K562 (cell line): ENCODE data around the gene SLC25A51. TPM values are rescaled to one million over a fixed set of nuclear protein-coding genes. Genes with fewer than 3 reads are reported as not detected.
A peak's percentile ranks its signal among the peaks of the same experiment; 100 is the strongest.

Source experiments
- ATAC-seq: fragments of 200-7000 bp; cut with Tn5 transposase; 3 replicates; pipeline ENCODE4 v1.9.1; 2020; ENCODE audit warnings: moderate library complexity
- BruUV-seq: library from RNA; stranded (reverse); fragments of 400-500 nt; replicated peaks from 2 replicates; lab custom pipeline; 2021; lab: Mats Ljungman, UMichigan
- CTCF ChIA-PET: fragments of 300-600 bp; formaldehyde crosslinking; extraction: SDS; loops from one replicate; lab custom pipeline; 2021; ENCODE audit warnings: low intra/inter-chr PET ratio; lab: Yijun Ruan, JAX
- POLR2A ChIA-PET: fragments of 300-600, 350-650 bp; sonication (Branson Sonifier 250); formaldehyde crosslinking; extraction: SDS; loops from one replicate; lab custom pipeline; 2021; ENCODE audit warnings: antibody characterized with exemption, inconsistent platforms; lab: Yijun Ruan, JAX
- DNase-seq, 4 experiments: peaks; one replicate each; pipeline versions ENCODE4 v3.0.0 to v3.0.0-alpha.2; 2011 to 2018; ENCODE audit warnings: low spot score in 3 of 4, mixed read lengths in 3 of 4; ENCODE audit errors: extremely low read depth in 1 of 4
- FAIRE-seq: peaks from 2 replicates; lab custom pipeline; 2011; peaks lifted over from hg19 to GRCh38; lab: Jason Lieb, UNC
- H2AFZ ChIP-seq: 2 replicates; pipeline ENCODE4 v1.6.0; 2011; ENCODE audit warnings: low read depth, low read length, control low read depth, inconsistent platforms
- H3K27ac ChIP-seq: fragments of 200-600 bp; 3 replicates; pipeline ENCODE4 v1.8.0; 2011; ENCODE audit warnings: low read depth, mild to moderate bottlenecking, control low read depth, inconsistent platforms, low read length, moderate library complexity, mixed read lengths; ENCODE audit errors: extremely low read depth
- H3K27me3 ChIP-seq, 2 experiments: fragments of 300-600 bp in 1 of 2; 2 replicates in 1 of 2; 3 replicates in 1 of 2; pipeline versions ENCODE4 v1.6.0 to v1.8.0; 2011; ENCODE audit warnings: inconsistent platforms in 2 of 2, low read length in 2 of 2, mild to moderate bottlenecking in 1 of 2, mixed read lengths in 1 of 2, moderate library complexity in 1 of 2; ENCODE audit not compliant: control insufficient read depth in 2 of 2, insufficient read depth in 2 of 2
- H3K36me3 ChIP-seq: fragments of 300-600 bp; 3 replicates; pipeline ENCODE4 v1.8.0; 2011; ENCODE audit warnings: mild to moderate bottlenecking, low read length, inconsistent platforms; ENCODE audit not compliant: control insufficient read depth, insufficient read depth
- H3K4me1 ChIP-seq, 2 experiments: fragments of 200-600 bp in 1 of 2; replicated peaks in 1 of 2; 2 replicates in 1 of 2; 3 replicates in 1 of 2; pipeline versions ENCODE4 v1.5.1 to v1.8.0; 2011; ENCODE audit warnings: inconsistent platforms in 2 of 2, low read length in 2 of 2, mild to moderate bottlenecking in 1 of 2, mixed read lengths in 1 of 2, moderate library complexity in 1 of 2; ENCODE audit not compliant: control insufficient read depth in 2 of 2, insufficient read depth in 2 of 2
- H3K4me2 ChIP-seq: 2 replicates; pipeline ENCODE4 v1.6.1; 2011; ENCODE audit warnings: low read length, control low read depth, inconsistent platforms, mixed read lengths; ENCODE audit not compliant: insufficient read depth
- H3K4me3 ChIP-seq: fragments of 200-600 bp; sonication (generic), shearing (Covaris generic); 2 replicates; pipeline ENCODE4 v1.5.1; 2016; ENCODE audit warnings: control low read depth, inconsistent platforms
- H3K79me2 ChIP-seq: fragments of 200-600 bp; 3 replicates; pipeline ENCODE4 v1.8.0; 2011; ENCODE audit warnings: low read length, inconsistent platforms; ENCODE audit not compliant: control insufficient read depth, insufficient read depth
- H3K9ac ChIP-seq, 2 experiments: 2 replicates each; pipeline versions ENCODE4 v1.6.0 to v1.6.1; 2011; ENCODE audit warnings: low read depth in 2 of 2, low read length in 2 of 2, control low read depth in 1 of 2, inconsistent platforms in 1 of 2, mild to moderate bottlenecking in 1 of 2, mixed read lengths in 1 of 2; ENCODE audit not compliant: insufficient read depth in 1 of 2
- H3K9me1 ChIP-seq: one replicate; pipeline ENCODE4 v1.6.0; 2011; ENCODE audit warnings: inconsistent platforms, mild to moderate bottlenecking, low read length, moderate library complexity; ENCODE audit not compliant: control insufficient read depth, insufficient read depth
- H3K9me3 ChIP-seq: replicated peaks from 2 replicates; pipeline ENCODE4 v1.5.1; 2011; ENCODE audit warnings: low read depth, low read length, inconsistent platforms; ENCODE audit not compliant: control insufficient read depth, insufficient read depth
- H4K20me1 ChIP-seq: replicated peaks from 2 replicates; pipeline ENCODE4 v1.6.1; 2011; ENCODE audit warnings: low read length, inconsistent platforms, mixed read lengths; ENCODE audit not compliant: control insufficient read depth, insufficient read depth
- ATF7 ChIP-seq: fragments of 450-650 bp; IDR thresholded peaks from 2 replicates; pipeline ENCODE4 v1.7.1; 2014; ENCODE audit warnings: mild to moderate bottlenecking, moderate library complexity
- HDAC2 ChIP-seq: fragments of 450-650 bp; IDR thresholded peaks from 2 replicates; pipeline ENCODE4 v1.6.1; 2016; ENCODE audit warnings: mild to moderate bottlenecking
- RAD51 ChIP-seq: fragments of 450-650 bp; IDR thresholded peaks from 2 replicates; pipeline ENCODE4 v1.7.1; 2016; ENCODE audit warnings: low read depth, mild to moderate bottlenecking, borderline replicate concordance
- WGBS: fragments of 100-300 bp; shearing (Covaris generic); methylation state at CpG from one replicate; pipeline ENCODE4 v1.1.6; 2016; ENCODE audit warnings: low coverage, mixed read lengths; ENCODE audit not compliant: insufficient coverage; ENCODE audit errors: missing lambda C conversion rate; 5-methylcytosine and 5-hydroxymethylcytosine counted together
- in situ Hi-C: fragments of 300-500 bp; cut with MboI; formaldehyde crosslinking; loops from 4 replicates; pipeline ENCODE4 v1.15.0; 2018; ENCODE audit warnings: inconsistent platforms, mixed read lengths
- intact Hi-C: fragments of 100-400 bp; cut with micrococcal nuclease; formaldehyde crosslinking; loops from 2 replicates; pipeline ENCODE4 v1.14.2; 2022
- polyA plus RNA-seq, 8 experiments: library from polyadenylated mRNA; depleted of rRNA in 4 of 8; stranded (reverse) in 5 of 8; unstranded in 3 of 8; fragments of >200 nt; fragmentation: Nextera tagmentation in 2 of 8; fragmentation: Illumina TruSeq in 1 of 8; extraction: Ambion mirVana in 2 of 8; extraction: Trizol in 1 of 8; gene quantifications; 2 replicates each; pipeline versions ENCODE4 v1.2.1 to v1.2.3, GENCODE V29; 2011 to 2014; ENCODE audit warnings: inconsistent platforms in 1 of 8, missing spikeins in 1 of 8
- total RNA-seq, 7 experiments: library from RNA; depleted of rRNA in 6 of 7; stranded (reverse); fragments of >200 nt in 6 of 7; fragmentation: Illumina TruSeq in 2 of 7; extraction: Trizol in 2 of 7; gene quantifications; 2 replicates each; pipeline versions ENCODE4 v1.2.1 to v1.2.3, GENCODE V29; 2011 to 2021; ENCODE audit warnings: low replicate concordance in 1 of 7
- TF ChIP-seq, protein P1 (sequence below): sonication (generic); formaldehyde crosslinking; IDR thresholded peaks from 2 replicates; pipeline ENCODE4 v1.9.0; 2022; ENCODE audit warnings: mild to moderate bottlenecking, missing genetic modification reagents

SLC25A51 gene
- total and polyA plus RNA-seq, 9 of the 15 experiments (the other 6 are each of a cell fraction or from before 2014, with no cell fraction given) = 9.1 to 40.7 (median 24.5) TPM

DNA sequence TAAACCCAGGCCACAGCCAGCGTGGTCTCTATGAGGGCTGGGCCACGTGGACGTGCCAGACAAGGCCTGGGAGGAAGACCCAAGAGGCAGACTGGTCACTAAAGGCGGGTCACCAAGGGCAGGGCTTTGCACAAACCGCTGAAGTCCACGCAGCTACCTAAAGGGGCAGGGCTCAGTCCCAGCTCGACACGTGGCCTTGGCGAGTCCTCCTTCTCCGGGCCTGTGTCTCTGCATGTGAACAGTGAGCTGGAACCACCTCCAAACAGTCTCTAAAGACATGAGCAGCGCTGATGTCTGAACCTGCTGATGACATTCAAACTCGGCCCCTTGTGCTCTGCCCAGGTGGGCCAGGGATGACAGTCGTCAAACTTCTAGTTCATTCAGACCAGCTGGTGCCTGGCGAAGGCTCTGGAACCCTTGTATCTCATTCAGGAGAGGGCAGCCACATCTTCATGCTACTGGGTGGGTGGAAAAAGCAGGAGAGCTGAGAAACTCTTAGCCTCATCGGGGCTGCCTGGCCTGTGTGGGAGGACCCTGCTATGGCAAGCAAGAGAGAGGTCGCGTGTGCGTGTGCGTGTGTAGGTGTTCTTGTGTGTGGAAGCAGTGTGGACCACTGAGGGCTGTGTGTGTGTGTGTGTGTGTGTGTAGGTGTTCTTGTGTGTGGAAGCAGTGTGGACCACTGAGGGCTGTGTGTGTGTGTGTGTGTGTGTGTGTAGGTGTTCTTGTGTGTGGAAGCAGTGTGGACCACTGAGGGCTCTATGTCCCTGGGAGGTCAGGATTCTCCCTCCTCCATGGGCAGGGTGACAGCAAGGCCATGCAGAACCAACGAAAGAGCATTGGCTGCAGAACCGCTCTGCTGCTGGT is 14.1 kb upstream of the SLC25A51 start:
- Histone ChIP-seq H3K36me3 (peaks cover 11% of the 10 kb centered on the region; the same call in 1 of the 3 replicates), H3K4me3 (no peak overlapping the region), H3K9me3 (no peaks in the 10 kb centered on the region), H3K9me1 (no peaks in the 10 kb centered on the region), H3K4me1 (peaks cover 7 to 25% of the 10 kb centered on the region in 2 experiments; a peak in 4 of 5 replicates), H3K4me2 (no peak overlapping the region), H3K27me3 (no peaks in the 10 kb centered on the region), H3K79me2 (no peaks in the 10 kb centered on the region), H3K27ac (no peak overlapping the region), H3K9ac (0 out of 4 replicates have a peak overlapping the region, but pooled peaks of 1 of the 2 experiments have one; percentile 1), H2AFZ (no peak overlapping the region), H4K20me1 (peaks cover 5% of the 10 kb centered on the region; the same call in 1 of the 2 replicates)
- ATAC-seq = no peak
- ChIA-PET CTCF (no interaction called here), POLR2A (interaction anchor here (0.7 to 1.2 kb wide), 2 partner anchors 11 to 149 kb away, joined by 3 read pairs; no protein-coding TSS in a partner anchor)
- WGBS = 80% methylated on average over 21 of the region's 21 CpGs
- intact Hi-C loops (no loop called here), in situ Hi-C loops (no loop called here)
- peak; percentile 60 for FAIRE-seq
- no TSS peak for BruUV-seq
- DNase-seq = no peak
- TF ChIP-seq HDAC2 (no peak), RAD51 (no peak), ATF7 (no peak)
- TF ChIP-seq, protein P1, sequence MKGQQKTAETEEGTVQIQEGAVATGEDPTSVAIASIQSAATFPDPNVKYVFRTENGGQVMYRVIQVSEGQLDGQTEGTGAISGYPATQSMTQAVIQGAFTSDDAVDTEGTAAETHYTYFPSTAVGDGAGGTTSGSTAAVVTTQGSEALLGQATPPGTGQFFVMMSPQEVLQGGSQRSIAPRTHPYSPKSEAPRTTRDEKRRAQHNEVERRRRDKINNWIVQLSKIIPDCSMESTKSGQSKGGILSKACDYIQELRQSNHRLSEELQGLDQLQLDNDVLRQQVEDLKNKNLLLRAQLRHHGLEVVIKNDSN (CRISPR knock-in tag) = no peak
